SK-N-MC (cell line): ENCODE results near the gene OPCML.

ENCODE experiments used
- DNase-seq: peaks from one replicate; pipeline ENCODE4 v3.0.0-alpha.2; 2011; ENCODE audit warnings: low read depth, low spot score
- H3K27ac ChIP-seq: fragments of 200-600 bp; sonication (generic); 2 replicates; pipeline ENCODE4 v1.5.1; 2016; ENCODE audit warnings: mixed run types
- H3K36me3 ChIP-seq: fragments of 200-600 bp; sonication (generic); 2 replicates; pipeline ENCODE4 v1.6.1; 2017; ENCODE audit warnings: antibody characterized with exemption, low read length, mixed read lengths; ENCODE audit not compliant: insufficient read depth
- H3K4me3 ChIP-seq: fragments of 200-600 bp; sonication (generic); 2 replicates; pipeline ENCODE4 v1.5.1; 2016
- H3K9ac ChIP-seq: fragments of 200-600 bp; sonication (generic); 2 replicates; pipeline ENCODE4 v1.8.0; 2017; ENCODE audit warnings: mixed run types, mixed read lengths; ENCODE audit not compliant: insufficient read length
- H3K9me3 ChIP-seq: fragments of 200-600 bp; sonication (generic); 2 replicates; pipeline ENCODE4 v1.6.1; 2017; ENCODE audit warnings: low read depth, mild to moderate bottlenecking, antibody characterized with exemption, low read length, moderate library complexity, mixed read lengths
- EZH2 ChIP-seq: fragments of 200-600 bp; sonication (generic); IDR thresholded peaks from one replicate; pipeline ENCODE4 v1.6.1; 2017; ENCODE audit warnings: antibody characterized with exemption
- FOXP2 ChIP-seq: optimal IDR thresholded peaks from 2 replicates; pipeline ENCODE3; 2011; ENCODE audit warnings: mild to moderate bottlenecking, moderate library complexity; ENCODE audit not compliant: insufficient read depth; ENCODE audit errors: extremely low read length, control extremely low read depth
- POLR2AphosphoS5 ChIP-seq: IDR thresholded peaks from 2 replicates; pipeline ENCODE4 v1.6.1; 2012; ENCODE audit warnings: mild to moderate bottlenecking, low read depth, low read length, borderline replicate concordance

The OPCML gene

DNA sequence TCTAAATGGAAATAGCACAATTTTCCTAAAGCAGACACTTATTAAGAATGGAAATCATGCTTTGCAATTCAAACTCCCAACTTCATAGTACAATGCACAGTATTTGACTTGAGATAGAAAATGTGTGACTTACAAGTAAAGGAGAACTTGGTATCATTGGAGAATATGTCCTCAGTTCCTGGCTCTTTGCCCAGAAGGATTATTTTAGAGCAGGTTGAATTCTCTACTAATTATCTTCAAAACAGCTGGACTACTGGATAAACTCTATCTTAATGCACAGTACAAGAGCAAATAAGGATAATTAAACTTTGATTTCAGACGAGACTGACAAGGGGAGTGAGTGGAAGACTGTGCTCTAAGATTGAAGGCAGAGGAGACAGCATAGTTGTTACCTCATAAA is 839.4 kb downstream of the OPCML start:
- Histone ChIP-seq H3K27ac (no peak overlapping the region), H3K9ac (no peak overlapping the region), H3K36me3 (no peaks in the 10 kb centered on the region), H3K4me3 (no peak overlapping the region), H3K9me3 (no peaks in the 10 kb centered on the region)
- no peak for DNase-seq
- TF ChIP-seq POLR2AphosphoS5, result no peak
- TF ChIP-seq EZH2, result no peak
- no peak for TF ChIP-seq FOXP2

DNA sequence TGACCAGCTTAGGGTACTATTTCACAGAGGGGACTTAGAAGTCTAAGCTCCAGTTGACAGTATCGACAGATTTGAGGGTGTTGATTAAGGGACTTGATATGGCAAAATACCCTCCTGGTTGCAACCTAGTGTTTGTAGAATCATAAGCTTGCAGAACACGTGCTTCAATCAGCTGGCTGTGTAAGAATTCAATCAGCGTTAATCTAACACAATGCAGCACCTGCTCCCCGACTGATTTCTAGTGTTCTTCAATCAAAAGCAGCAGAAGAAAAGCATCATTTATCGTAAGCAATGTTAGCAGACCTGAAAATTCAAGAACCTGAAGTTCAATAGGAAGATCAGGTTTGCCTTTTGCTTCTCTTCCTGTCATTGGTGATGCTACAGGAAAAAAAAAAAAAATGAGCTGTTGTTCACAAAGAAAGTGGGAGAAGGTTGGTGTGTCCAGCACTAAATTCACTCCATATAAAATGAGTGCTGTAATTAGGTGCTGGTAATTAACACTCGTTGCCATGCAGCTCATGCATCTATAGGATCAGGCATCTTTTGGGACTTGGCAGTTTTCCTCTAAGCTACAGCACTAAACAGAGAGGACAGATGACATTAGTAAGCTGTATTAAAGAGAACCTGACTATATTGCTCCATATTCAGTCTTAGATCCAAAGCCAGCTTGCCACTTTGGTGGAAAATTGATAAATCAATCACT is 840.3 kb downstream of the OPCML start:
- no peak for DNase-seq
- no peak overlapping the region for H3K4me3 ChIP-seq
- no peak overlapping the region for H3K9ac ChIP-seq
- no peaks in the 10 kb centered on the region for H3K9me3 ChIP-seq
- TF ChIP-seq POLR2AphosphoS5, result no peak
- no peak for TF ChIP-seq EZH2
- no peak for TF ChIP-seq FOXP2
- no peaks in the 10 kb centered on the region for H3K36me3 ChIP-seq
- H3K27ac ChIP-seq, result no peak overlapping the region

DNA sequence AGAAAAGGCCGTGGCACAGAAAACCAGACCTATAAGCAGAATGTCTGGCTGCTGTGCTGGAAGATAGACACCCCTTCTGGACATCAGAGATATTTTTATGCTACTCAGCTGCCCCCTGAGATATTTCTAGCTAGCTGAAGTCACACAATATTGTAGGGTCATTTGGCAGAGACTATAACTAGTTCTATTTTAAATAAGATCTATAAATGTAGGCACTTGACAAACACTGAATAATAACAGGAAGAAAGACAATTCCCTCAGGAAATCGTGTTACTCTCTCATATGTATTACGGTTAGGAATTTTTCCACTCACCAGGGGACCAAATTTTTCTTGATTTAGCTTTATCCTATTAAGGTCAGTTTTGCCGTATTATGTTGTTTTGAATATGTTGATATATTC is 845.4 kb downstream of the OPCML start:
- Histone ChIP-seq H3K27ac (no peak overlapping the region), H3K9ac (no peak overlapping the region), H3K36me3 (no peaks in the 10 kb centered on the region), H3K9me3 (no peaks in the 10 kb centered on the region), H3K4me3 (no peak overlapping the region)
- no peak for TF ChIP-seq POLR2AphosphoS5
- no peak for TF ChIP-seq EZH2
- TF ChIP-seq FOXP2, result no peak
- no peak for DNase-seq

DNA sequence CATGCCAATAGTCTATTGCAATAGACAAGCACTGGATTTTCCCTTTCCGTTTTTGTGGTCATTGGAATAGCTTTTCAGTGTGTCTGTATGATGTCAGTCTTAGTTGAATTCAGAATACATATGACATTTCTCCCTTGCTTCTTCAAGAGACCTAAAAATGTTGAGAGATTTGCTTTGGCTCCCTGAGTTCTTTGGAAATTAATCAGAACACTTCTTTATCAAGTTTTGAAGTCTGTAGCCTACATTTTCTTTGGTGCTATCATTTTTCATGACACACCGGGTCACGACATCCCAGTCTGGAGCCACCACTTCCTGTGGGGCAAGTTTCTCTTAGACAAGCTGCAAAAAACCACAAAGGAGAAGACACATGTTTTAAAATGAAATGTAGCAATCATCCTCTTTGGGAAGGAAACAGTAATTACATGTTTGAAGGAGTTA is 847.1 kb downstream of the OPCML start:
- no peaks in the 10 kb centered on the region for H3K9me3 ChIP-seq
- H3K27ac ChIP-seq, result no peak overlapping the region
- no peaks in the 10 kb centered on the region for H3K36me3 ChIP-seq
- no peak for TF ChIP-seq EZH2
- TF ChIP-seq FOXP2, result no peak
- no peak for TF ChIP-seq POLR2AphosphoS5
- H3K4me3 ChIP-seq, result no peak overlapping the region
- H3K9ac ChIP-seq, result no peak overlapping the region
- no peak for DNase-seq

DNA sequence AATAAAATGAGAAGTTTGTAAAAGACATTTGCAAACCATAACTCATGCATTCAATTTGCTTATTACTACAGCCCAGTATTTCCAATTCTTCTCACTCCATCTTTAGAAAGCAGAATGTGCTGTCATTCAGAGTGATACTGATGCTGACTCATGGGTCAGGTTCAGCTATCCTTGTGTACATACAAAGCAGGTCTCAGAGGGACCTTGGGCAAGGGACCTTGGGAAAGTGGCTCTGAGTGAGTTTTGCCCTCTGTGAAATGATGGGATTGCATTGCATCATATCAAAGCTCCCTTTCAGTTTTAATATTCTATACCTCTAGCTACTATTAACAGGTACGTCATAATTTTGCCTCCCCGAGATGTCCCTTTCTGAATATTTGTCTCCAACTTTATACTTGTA is 848.7 kb downstream of the OPCML start:
- no peak for DNase-seq
- Histone ChIP-seq H3K4me3 (no peak overlapping the region), H3K36me3 (no peaks in the 10 kb centered on the region), H3K27ac (no peak overlapping the region), H3K9ac (no peak overlapping the region), H3K9me3 (no peaks in the 10 kb centered on the region)
- TF ChIP-seq EZH2 (no peak), FOXP2 (no peak), POLR2AphosphoS5 (no peak)

DNA sequence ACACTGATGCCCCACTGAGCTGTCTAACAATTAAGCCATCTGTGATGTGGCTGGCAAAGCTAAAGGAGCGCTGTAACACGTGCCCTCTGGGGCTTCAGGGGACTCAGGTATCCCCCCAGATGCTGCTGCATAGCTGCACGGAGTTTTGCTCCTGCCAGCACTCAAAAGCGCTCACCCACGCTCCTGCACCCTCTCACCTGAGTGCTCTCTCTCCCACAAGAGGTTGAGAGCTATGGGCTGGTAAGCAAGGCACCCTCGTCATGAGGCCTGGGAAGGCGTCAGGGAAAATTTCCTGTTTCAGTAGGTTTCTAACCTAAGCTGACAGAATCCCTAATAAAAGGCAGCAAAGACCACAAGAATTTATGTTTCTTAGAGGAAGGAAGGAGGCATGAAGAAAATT is 850.3 kb downstream of the OPCML start:
- Histone ChIP-seq H3K4me3 (no peak overlapping the region), H3K9me3 (no peaks in the 10 kb centered on the region), H3K36me3 (no peaks in the 10 kb centered on the region), H3K9ac (no peak overlapping the region), H3K27ac (no peak overlapping the region)
- TF ChIP-seq FOXP2, result no peak
- TF ChIP-seq EZH2, result no peak
- no peak for TF ChIP-seq POLR2AphosphoS5
- DNase-seq, result no peak

DNA sequence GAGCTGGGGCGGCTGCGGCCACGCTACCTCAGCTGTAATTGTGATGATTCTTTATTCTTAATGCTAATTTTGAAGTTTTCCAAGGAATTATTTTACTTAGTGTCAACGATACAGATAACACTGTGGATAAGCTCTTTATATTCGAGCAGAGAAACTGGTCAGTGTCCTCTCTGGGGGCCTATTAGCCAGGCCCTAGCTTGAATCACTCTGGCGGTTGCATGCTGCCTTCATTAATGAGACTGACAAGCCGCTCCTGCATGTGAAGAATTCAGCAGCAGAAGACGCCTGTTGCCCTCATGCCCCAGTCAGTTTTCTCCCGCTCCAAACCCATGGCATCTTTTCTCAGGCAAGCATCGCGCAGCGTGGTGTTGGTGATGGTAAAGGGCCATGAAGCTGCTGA is 851.7 kb downstream of the OPCML start:
- Histone ChIP-seq H3K4me3 (no peak overlapping the region), H3K9me3 (no peaks in the 10 kb centered on the region), H3K9ac (no peak overlapping the region), H3K27ac (no peak overlapping the region), H3K36me3 (no peaks in the 10 kb centered on the region)
- DNase-seq, result no peak
- no peak for TF ChIP-seq POLR2AphosphoS5
- no peak for TF ChIP-seq FOXP2
- TF ChIP-seq EZH2, result no peak

DNA sequence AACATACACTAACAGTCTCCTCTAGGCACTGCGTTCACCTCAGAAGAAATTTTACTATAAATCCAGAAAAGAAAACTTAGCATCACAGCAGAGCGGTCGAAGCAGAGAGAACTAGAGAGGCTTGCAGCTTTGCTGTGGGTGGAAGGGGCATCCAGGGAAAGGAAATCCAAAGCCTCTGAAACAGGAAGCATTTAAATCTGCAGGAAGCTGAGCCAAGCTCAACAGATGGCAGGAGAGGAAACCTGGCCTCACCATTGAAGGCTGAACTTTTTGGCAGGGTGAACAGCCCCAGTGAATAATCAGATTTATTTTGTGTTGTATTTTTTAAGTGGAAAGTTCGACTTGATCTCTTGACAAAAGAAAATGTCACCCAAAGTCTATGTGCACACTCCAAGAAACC is 858.1 kb downstream of the OPCML start:
- no peak for TF ChIP-seq EZH2
- no peak for TF ChIP-seq FOXP2
- TF ChIP-seq POLR2AphosphoS5, result no peak
- Histone ChIP-seq H3K4me3 (no peak overlapping the region), H3K36me3 (no peaks in the 10 kb centered on the region), H3K9ac (no peak overlapping the region), H3K9me3 (no peaks in the 10 kb centered on the region), H3K27ac (no peak overlapping the region)
- DNase-seq, result no peak
